SU-DHL-6 (cell line): ENCODE results near the gene PTPN5.

Source experiments
- CTCF ChIP-seq: fragments of 200-600 bp; sonication (generic); IDR thresholded peaks from one replicate; pipeline ENCODE4 v1.5.1; 2017; ENCODE audit warnings: antibody characterized with exemption, mild to moderate bottlenecking, low read length, moderate library complexity; ENCODE audit not compliant: insufficient read depth, poor library complexity, severe bottlenecking
- EZH2phosphoT487 ChIP-seq: fragments of 200-600 bp; sonication (generic), shearing (Covaris generic); conservative IDR thresholded peaks from 2 replicates; pipeline ENCODE4 v1.6.1; 2018; ENCODE audit warnings: mild to moderate bottlenecking, antibody characterized with exemption, low read length, moderate library complexity, mixed read lengths

GRCh38 chr11:18772211-18772610 lies 19.4 kb downstream of the PTPN5 start:
- TF ChIP-seq CTCF = no peak
- TF ChIP-seq EZH2phosphoT487 = no peak
